Aorta (tissue), 5 donors: ENCODE measurements around the gene P2RX2. TPM values are rescaled to one million over a fixed set of nuclear protein-coding genes. Genes with fewer than 3 reads are reported as not detected.

ENCODE experiments used
- ATAC-seq: fragments of 200-7000 bp; cut with Tn5 transposase; one replicate; pipeline ENCODE4 v1.9.1; 2022; ENCODE audit warnings: moderate library complexity; ENCODE audit not compliant: low FRiP score
- DNase-seq, 2 donors: peaks; one replicate each; pipeline ENCODE4 v3.0.0-alpha.2; 2020
- H3K27ac ChIP-seq, 2 donors: one replicate each; pipeline ENCODE4 v1.5.1; 2013; ENCODE audit warnings: low read length in 2 of 2, mild to moderate bottlenecking in 2 of 2, moderate library complexity in 2 of 2, control low read depth in 1 of 2, inconsistent platforms in 1 of 2, low read depth in 1 of 2
- H3K27me3 ChIP-seq, 2 donors: one replicate each; pipeline ENCODE4 v1.6.1; 2013; ENCODE audit warnings: control low read depth in 1 of 2, low read length in 1 of 2, mild to moderate bottlenecking in 1 of 2, moderate library complexity in 1 of 2; ENCODE audit not compliant: insufficient read depth in 2 of 2, control insufficient read depth in 1 of 2
- H3K36me3 ChIP-seq, 2 donors: one replicate each; pipeline ENCODE4 v1.6.1; 2013; ENCODE audit warnings: control low read depth in 1 of 2, low read length in 1 of 2, mild to moderate bottlenecking in 1 of 2; ENCODE audit not compliant: insufficient read depth in 2 of 2, control insufficient read depth in 1 of 2
- H3K4me1 ChIP-seq, 2 donors: one replicate each; pipeline ENCODE4 v1.6.1; 2013; ENCODE audit warnings: low read length in 2 of 2, control low read depth in 1 of 2, mild to moderate bottlenecking in 1 of 2, moderate library complexity in 1 of 2; ENCODE audit not compliant: insufficient read depth in 2 of 2, control insufficient read depth in 1 of 2
- H3K4me3 ChIP-seq, 2 donors: one replicate each; pipeline ENCODE4 v1.5.1; 2013; ENCODE audit warnings: low read length in 2 of 2, control low read depth in 1 of 2, mild to moderate bottlenecking in 1 of 2
- H3K9me3 ChIP-seq: one replicate; pipeline ENCODE4 v1.6.1; 2013; ENCODE audit warnings: mild to moderate bottlenecking, low read length; ENCODE audit not compliant: control insufficient read depth
- WGBS, 2 donors: extraction: QIAGEN DNeasy Blood & Tissue Kit; methylation state at CpG; one replicate each; pipeline ENCODE4 v1.1.7; 2013; 5-methylcytosine and 5-hydroxymethylcytosine counted together
- intact Hi-C, 2 donors: fragments of 100-400 bp; cut with DNase I; formaldehyde crosslinking; loops; one replicate each; pipeline versions ENCODE4 v1.14.2 to v1.15.0; 2022
- polyA plus RNA-seq, 2 donors: library from polyadenylated mRNA; stranded (reverse); fragments of 200-250 nt; gene quantifications; one replicate each; pipeline ENCODE4 v1.2.3, GENCODE V29; 2013
- total RNA-seq, 2 donors: library from RNA; stranded (reverse); fragmentation: NEBNext Ultra II Directional; extraction: Animal tissue kit (Norgen Biotek cat#: 25700); gene quantifications; one replicate each; pipeline ENCODE4 v1.2.1, GENCODE V29; 2021
- donor health status: healthy with polysubstance abuse.
- donor health status: Bipolar disorder and iron deficiency.
- donor health status: DM: no; HTN: no; CAD: no.
- donor health status: DM: no; HTN: no; CAD: no.
- donor health status: DM: yes; HTN: yes; CAD: no.

The P2RX2 gene
- total and polyA plus RNA-seq, 4 donors: 0.27 TPM; not detected in 3

- DNase-seq (no peak), ATAC-seq (no peak)
- Histone ChIP-seq H3K27me3 (no peaks in the 10 kb centered on the region), H3K27ac (no peak overlapping the region), H3K4me3 (no peak overlapping the region), H3K9me3 (no peaks in the 10 kb centered on the region), H3K4me1 (no peaks in the 10 kb centered on the region), H3K36me3 (peaks cover 0 to 4% of the 10 kb centered on the region in 2 donors)
- intact Hi-C loops: no loop called here
- WGBS, 2 donors: 91 to 92% methylated on average over 32 of the region's 32 CpGs
Observed at GRCh38 chr12:132624910-132625630, 6.5 kb downstream of the P2RX2 start.

- H3K36me3 ChIP-seq: peaks cover 0 to 4% of the 10 kb centered on the region in 2 donors
Observed at GRCh38 chr12:132625731-132626430, 7.3 kb downstream of the P2RX2 start.

GRCh38 chr12:132629330-132629729 is 10.8 kb downstream of the P2RX2 start:
- intact Hi-C loops: no loop called here
- WGBS, 2 donors: 96 to 97% methylated on average over 6 of the region's 6 CpGs
- Histone ChIP-seq H3K4me1 (no peaks in the 10 kb centered on the region), H3K27ac (no peak overlapping the region), H3K27me3 (no peaks in the 10 kb centered on the region), H3K36me3 (peaks cover 0 to 6% of the 10 kb centered on the region in 2 donors), H3K9me3 (no peaks in the 10 kb centered on the region), H3K4me3 (no peak overlapping the region)
- no peak for ATAC-seq
- peak in 1 of 2 donors; percentile 1 for DNase-seq

More at GRCh38 chr12:132625731-132626430, 7.3 kb downstream of the P2RX2 start:
- DNase-seq (no peak), ATAC-seq (no peak)
- WGBS, 2 donors: 93 to 94% methylated on average over 24 of the region's 24 CpGs
- Histone ChIP-seq H3K9me3 (no peaks in the 10 kb centered on the region), H3K27ac (no peak overlapping the region), H3K27me3 (no peaks in the 10 kb centered on the region), H3K4me3 (no peak overlapping the region), H3K4me1 (no peaks in the 10 kb centered on the region)
- intact Hi-C loops: no loop called here

GRCh38 chr12:132630672-132631071 is 12.1 kb downstream of the P2RX2 start:
- no peak for ATAC-seq
- intact Hi-C loops: no loop called here

GRCh38 chr12:132631666-132632065 is 13.1 kb downstream of the P2RX2 start:
- peaks cover 0 to 8% of the 10 kb centered on the region in 2 donors for H3K36me3 ChIP-seq
- no peak overlapping the region for H3K4me3 ChIP-seq
- intact Hi-C loops: no loop called here
- H3K9me3 ChIP-seq: no peaks in the 10 kb centered on the region
- ATAC-seq: no peak
- peak in 1 of 2 donors; percentile 44 for DNase-seq
- H3K4me1 ChIP-seq: no peaks in the 10 kb centered on the region
- 93 to 97% methylated on average over 11 of the region's 11 CpGs for WGBS, 2 donors
- H3K27me3 ChIP-seq: no peaks in the 10 kb centered on the region
- no peak overlapping the region for H3K27ac ChIP-seq

More at GRCh38 chr12:132630672-132631071, 12.1 kb downstream of the P2RX2 start:
- no peaks in the 10 kb centered on the region for H3K4me1 ChIP-seq
- H3K9me3 ChIP-seq: no peaks in the 10 kb centered on the region
- peak in 1 of 2 donors; percentile 0 for DNase-seq
- H3K27me3 ChIP-seq: no peaks in the 10 kb centered on the region
- H3K36me3 ChIP-seq: peaks cover 0 to 11% of the 10 kb centered on the region in 2 donors
- WGBS, 2 donors: 79 to 83% methylated on average over 6 of the region's 6 CpGs
- no peak overlapping the region for H3K4me3 ChIP-seq
- no peak overlapping the region for H3K27ac ChIP-seq

- Histone ChIP-seq H3K9me3 (no peaks in the 10 kb centered on the region), H3K4me3 (no peak overlapping the region), H3K27me3 (no peaks in the 10 kb centered on the region), H3K36me3 (peaks cover 0 to 9% of the 10 kb centered on the region in 2 donors), H3K4me1 (no peaks in the 10 kb centered on the region), H3K27ac (no peak overlapping the region)
- 87 to 93% methylated on average over 17 of the region's 17 CpGs for WGBS, 2 donors
- no peak for ATAC-seq
- peak in 1 of 2 donors; percentile 51 for DNase-seq
- intact Hi-C loops: no loop called here
Observed at GRCh38 chr12:132632521-132633228, 14.1 kb downstream of the P2RX2 start.

- no peak for DNase-seq
- Histone ChIP-seq H3K4me3 (no peak overlapping the region), H3K27ac (no peak overlapping the region), H3K36me3 (peaks cover 0 to 11% of the 10 kb centered on the region in 2 donors), H3K9me3 (no peaks in the 10 kb centered on the region), H3K4me1 (no peaks in the 10 kb centered on the region), H3K27me3 (no peaks in the 10 kb centered on the region)
- no peak for ATAC-seq
- intact Hi-C loops: no loop called here
- WGBS, 2 donors: 91 to 96% methylated on average over 8 of the region's 8 CpGs
Observed at GRCh38 chr12:132633398-132633797, 14.8 kb downstream of the P2RX2 start.

- no peak for ATAC-seq
- Histone ChIP-seq H3K27me3 (no peaks in the 10 kb centered on the region), H3K9me3 (no peaks in the 10 kb centered on the region), H3K36me3 (peaks cover 0 to 14% of the 10 kb centered on the region in 2 donors), H3K27ac (no peak overlapping the region), H3K4me3 (no peak overlapping the region), H3K4me1 (no peaks in the 10 kb centered on the region)
- intact Hi-C loops: no loop called here
- WGBS, 2 donors: 88 to 92% methylated on average over 10 of the region's 10 CpGs
- DNase-seq: no peak
Observed at GRCh38 chr12:132633901-132634300, 15.3 kb downstream of the P2RX2 start.
